HG02678 (cell line): ENCODE data around the gene UBA7.

ENCODE experiments used
- ATAC-seq: cut with Tn5 transposase; IDR thresholded peaks from one replicate; pipeline ENCODE4 v1.9.1; 2021; ENCODE audit warnings: mild to moderate bottlenecking, moderate library complexity; ENCODE audit not compliant: unreplicated experiment

The UBA7 gene

DNA sequence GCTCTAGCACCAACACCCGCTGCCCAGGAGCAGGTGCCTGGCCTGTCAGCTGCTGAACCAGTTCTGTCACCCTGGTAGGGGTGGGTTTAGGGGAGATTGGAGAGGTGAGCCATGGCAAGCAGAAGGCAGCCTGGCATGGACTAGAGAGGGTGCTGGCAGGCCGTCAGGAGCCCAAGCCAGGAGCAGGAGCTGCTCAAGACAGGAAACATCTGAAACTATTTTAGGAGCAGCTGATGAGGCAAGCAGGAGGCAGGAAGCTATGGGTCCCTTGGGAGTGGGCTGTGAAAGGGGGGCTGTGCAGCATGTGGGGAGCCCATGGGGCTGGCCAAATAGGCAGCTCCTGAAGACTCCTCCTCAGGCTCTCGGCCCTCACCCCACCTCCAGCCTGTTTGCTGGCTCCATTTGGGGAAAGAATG lies 8.4 kb downstream of the UBA7 start:
- ATAC-seq = no peak

DNA sequence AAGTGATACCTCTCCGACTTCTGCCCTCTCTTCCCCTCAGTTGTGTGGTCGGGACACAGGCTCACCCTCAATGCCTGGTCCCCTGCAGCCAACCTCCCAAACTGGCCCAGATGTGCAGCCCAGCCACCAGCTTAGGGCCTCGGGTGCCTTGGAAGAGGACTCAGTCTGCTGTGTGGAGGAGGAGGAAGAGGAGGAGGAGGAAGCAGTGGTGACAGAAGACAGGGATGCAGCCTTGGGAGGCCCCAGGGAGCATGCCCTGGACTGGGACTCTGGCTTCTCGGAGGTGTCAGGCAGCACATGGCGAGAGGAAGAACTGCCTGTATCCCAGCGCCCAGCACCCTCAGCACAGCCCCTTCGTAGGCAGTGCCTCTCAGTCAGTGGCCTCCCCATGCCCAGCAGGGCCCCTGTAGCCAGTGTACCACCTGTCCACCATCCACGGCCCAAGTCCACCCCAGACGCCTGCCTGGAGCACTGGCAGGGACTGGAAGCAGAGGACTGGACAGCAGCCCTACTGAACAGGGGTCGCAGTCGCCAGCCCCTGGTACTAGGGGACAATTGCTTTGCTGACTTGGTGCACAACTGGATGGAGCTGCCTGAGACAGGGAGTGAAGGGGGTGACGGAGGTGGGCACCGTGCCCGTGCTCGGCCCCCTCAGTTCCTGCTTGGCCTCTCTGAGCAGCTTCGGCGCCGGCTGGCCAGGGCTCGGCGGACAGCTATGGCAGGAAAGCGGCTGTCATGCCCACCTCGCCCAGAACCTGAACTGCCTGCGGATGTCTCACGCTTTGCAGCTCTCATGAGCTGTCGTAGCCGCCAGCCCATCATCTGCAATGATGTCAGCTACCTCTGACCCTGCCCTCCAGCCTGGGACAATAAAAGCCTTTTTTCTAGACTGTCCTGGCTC lies 9.4 kb downstream of the UBA7 start:
- ATAC-seq = no peak

DNA sequence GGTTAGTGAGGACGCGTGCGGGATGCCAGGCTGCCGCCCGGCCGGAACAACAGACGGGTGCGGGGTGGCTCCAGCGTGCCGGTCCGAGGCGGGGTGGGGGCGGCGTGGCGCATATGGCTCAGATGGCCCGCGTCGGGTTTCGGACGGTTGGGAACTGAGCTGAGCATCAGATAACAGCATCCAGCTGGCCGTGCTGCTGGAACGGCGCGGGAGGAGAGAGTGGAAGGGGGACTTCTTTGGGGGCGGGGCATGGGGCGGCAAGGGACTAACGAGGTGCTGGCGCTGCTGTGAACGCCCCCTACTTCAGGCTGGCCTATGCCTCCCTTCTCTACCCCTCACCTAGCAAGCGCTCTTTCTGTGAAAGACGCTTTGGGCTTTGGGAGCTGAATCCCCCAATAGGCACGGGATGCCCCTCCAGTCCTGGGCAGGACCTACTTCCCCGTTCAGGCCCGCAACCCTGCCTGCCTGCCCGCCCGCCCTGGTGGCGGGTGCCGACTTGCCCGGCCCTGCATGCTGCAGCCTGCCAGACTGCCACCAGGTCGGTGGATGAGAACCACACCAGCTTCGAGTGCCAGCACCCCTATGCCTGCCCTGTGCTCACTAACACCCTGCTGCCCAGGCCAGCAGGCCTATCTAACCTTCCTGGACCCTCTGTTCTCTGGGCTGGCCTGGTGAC lies 10.2 kb downstream of the UBA7 start:
- peak; percentile 2 for ATAC-seq

DNA sequence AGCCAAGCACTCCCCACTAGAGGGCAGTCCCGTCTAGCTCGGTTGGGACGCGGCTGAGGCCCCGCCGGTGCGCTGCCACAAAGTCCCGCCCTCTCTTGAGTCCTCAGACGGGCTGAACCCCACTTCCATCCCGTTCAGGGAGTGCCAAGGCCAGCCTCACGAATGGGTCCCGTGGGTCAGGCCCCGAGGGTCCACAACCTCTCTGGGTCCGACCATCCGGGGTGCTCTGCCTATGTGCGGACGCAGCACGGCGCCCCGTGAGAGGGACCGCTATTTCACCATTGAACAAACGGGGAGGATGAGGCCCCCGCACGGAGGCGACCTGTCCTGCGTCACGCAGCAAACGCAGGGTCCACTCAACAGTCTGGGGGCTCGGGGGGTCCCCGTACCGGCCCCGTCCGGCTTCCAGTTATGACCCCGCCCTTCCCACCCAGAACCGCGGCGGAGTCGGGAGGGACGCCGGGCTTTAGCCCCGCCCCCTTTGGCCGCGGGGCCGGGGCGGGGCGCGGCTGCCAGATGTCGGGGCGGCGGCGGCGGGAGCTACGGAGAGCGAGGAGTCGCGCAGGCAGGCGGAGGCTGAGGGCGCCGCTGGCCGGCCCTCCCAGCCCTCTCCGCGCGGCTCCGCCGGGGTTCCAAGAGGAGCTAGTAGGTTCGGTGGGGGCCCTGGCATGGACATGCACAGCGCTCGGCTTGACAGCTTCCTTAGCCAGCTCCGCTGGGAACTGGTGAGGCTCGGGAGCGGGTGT lies 10.9 kb downstream of the UBA7 start, which contains the start of gene INKA1:
Gene INKA1, plus strand, starts transcription at position 543 of the 746 bp plus-strand sequence. Its CDS starts 132 bp downstream, at position 675.
- peak; percentile 67 for ATAC-seq

DNA sequence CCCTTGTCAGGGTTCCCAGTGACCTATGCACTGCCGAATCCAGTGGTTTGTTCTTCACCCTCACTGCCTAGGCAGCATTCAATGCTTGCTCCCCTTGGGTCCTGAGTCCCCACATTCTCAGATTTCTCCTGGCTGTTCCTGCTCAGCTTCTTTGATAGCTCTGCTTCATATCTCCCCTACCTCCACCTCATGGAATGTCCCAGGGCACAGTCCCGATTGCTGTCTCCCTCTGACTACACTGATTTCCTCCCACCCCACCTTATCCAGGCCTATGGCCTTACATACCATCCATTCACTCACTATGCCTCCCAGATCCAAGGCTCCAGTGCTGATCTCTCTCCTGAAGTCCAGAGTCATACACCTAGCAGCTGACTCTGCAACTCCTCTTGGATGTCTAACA lies 12.6 kb downstream of the UBA7 start:
- ATAC-seq = no peak

DNA sequence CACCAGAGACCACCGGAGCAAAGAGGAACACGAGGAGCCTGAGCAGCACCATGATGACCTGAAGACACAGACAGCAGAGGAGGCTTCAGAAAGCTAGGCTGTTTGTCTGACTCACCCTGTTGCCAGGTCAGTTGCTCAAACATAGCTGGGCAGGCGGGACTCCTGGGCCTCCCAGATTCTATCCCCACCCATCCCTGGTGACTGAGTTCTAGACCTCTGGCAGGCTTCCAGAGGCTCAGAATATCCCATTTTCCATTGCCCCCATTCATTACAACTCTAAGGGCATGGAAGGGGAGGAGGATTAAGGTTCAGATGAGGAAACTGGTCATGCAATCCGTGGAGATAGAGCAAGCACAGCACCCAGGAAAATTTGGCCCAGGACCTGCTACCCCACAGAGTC lies 14.0 kb downstream of the UBA7 start, which contains the start of gene CDHR4:
Gene CDHR4, minus strand, starts transcription at position 113 of the 400 bp plus-strand sequence. Its CDS starts 61 bp downstream, at position 52.
- ATAC-seq = no peak

DNA sequence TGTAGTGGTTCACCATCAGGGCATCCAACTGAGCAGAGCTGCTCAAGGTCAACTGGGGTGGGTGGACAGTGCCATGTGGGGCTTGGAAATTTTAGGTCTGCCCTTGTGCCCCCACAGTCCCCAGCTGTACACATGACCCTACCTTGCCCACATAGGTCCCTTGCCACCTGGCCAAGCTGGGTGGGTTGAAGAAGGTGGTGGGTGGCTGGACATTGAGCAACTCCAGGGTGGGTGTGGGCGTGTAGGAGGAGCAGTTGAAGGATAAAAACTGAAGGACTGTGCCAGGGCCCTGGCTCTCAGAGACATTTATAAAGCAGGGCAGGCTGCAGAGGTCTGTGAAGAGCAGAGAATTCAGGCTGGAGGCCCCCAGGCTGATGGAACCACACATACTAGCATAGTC lies 14.6 kb downstream of the UBA7 start:
- no peak for ATAC-seq

DNA sequence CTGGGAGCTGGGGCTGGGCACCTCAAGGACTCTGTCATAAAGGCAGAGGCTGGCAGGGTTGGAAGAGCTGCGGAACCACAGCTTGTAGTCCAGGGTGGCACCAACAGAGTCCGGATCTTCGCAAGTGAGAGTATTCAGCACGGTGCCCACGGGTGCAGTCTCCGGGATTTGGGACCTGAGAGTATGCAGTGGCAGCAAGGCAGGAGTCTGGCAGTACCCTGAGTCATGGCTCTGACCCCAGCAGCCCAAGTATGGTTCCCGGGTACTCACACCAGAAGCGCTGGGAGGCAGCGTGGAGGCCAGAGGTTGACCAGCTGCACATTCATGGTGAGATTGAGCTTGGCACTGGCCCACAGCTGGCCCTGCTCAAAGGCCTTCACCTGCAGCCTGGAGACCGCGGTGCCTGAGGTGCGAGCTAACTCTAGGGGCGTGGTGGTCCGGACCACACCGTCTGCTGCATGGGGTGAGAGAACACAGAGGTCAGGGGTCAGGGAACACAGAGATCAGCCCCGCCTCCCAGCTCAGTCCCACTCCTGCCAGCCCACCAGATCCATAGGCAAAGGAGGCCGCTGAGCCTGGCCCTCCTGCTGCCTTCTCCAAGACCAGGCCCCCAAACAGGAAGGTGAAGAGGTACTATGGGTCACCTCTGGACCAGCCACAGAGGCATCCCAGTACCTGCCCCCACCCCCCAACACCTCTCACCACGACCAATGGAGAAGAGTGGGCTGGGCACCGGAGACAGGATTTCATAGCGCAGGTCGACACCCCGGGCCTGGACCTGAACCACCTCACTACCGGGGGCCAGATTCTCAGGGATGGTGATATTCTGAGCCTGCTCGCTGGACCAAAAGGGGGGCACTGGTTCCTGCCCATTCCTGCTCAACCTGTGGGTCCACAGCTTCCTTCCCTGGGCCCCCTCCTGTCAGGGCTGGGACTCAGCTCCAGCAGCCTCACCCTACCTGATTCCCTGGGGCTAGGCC lies 18.5 kb downstream of the UBA7 start:
- ATAC-seq = no peak

DNA sequence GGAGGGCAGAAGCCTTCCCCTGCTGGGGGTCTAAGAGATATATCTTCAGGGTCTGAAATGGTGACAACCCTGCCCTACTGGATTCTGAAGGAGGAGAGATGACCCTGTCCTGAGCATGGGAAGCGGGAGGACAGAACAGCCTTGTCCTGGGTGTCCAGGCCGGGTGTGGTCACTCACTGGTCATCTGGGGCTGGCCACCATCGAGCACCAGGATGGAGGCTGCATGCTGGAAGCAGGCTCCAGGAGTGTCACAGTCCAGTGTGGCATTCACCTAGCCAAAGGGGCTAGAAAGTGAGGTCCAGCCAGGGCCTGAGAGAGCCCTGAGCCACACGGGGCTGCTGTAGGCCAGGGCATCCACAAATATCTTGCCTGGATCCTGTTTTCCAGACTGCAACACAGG lies 19.3 kb downstream of the UBA7 start:
- no peak for ATAC-seq

DNA sequence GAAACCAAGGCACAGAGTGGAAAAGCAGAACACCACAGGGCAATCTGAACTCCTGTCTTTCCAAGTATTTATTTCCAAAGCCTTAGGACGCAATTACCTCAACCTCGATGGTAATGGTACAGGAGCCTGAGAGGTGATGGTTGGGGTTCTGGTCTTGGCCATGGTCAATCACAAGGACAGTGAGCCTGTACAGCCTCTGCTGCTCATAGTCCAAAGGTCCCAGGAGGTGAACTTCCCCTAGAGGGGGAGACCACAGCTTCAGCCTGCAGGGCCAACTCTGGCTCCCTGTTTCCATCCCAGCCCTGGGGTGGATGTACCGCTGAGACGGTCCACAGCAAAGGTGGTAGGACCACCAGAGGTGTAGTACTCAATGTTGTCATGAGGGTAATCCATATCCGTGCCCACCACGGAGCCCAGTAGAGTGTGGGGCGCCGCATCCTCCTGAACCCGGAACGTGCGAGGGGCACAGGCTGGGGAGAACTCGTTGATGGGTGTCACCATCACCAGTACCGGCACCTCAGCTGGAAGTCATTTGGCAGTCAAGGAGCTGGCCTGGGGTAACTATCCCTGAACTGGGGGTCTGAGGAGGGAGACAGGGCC lies 20.2 kb downstream of the UBA7 start:
- no peak for ATAC-seq

DNA sequence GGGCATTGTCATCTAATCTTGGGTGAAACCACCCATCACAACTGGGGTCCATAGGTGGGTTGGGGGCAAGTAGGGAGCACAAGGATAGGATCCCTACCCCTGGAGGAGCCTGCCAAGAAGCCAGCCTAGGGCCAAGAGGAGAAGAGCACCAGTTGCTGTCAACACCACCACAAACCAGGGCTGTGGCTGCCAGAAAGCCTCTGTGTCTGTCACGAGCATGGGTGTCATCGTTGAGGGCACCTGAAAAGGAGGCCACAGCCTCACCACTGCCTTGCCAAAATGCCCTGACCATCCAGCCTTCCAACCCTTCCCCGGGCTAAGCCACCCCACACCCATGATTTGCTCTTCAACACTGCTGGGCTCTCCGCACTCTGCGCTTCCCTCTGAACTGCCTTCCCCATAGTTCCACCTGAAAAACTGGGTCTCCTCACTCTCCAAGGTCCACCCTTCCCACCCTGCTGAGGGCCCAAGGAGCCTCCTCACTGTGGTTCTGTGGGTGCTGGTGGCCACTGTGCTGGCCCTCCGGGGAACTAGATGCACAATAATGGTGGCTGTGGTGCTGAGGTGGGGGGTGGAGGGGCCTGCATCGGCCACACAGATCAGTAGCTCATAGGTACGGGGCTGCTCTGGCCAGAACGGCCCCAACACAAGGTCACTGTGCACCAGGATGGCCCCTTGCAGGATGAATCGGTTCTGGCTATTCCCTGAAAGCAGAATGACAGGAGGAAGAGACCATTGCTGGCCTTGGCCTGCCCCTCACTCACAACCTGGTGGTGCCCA lies 21.2 kb downstream of the UBA7 start:
- no peak for ATAC-seq

DNA sequence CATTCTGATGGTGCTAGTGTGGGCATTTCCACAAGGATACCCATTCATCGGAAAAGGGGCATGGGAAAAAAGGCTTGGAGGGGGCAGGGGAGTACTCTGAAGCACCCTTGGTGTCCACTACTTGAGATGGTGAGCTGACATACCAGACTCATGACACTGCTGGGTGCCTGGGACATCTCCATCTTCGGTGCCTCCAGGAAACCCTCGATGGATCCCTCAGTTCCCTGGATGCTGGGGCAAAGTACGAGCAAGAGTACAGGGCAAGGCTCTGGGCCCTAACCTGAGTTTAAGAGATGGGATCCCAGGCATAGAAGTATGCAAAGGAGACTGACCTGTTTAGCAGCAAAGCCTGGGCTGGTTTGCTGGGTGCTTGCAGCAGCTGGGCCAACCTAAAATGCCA lies 22.2 kb downstream of the UBA7 start:
- no peak for ATAC-seq

DNA sequence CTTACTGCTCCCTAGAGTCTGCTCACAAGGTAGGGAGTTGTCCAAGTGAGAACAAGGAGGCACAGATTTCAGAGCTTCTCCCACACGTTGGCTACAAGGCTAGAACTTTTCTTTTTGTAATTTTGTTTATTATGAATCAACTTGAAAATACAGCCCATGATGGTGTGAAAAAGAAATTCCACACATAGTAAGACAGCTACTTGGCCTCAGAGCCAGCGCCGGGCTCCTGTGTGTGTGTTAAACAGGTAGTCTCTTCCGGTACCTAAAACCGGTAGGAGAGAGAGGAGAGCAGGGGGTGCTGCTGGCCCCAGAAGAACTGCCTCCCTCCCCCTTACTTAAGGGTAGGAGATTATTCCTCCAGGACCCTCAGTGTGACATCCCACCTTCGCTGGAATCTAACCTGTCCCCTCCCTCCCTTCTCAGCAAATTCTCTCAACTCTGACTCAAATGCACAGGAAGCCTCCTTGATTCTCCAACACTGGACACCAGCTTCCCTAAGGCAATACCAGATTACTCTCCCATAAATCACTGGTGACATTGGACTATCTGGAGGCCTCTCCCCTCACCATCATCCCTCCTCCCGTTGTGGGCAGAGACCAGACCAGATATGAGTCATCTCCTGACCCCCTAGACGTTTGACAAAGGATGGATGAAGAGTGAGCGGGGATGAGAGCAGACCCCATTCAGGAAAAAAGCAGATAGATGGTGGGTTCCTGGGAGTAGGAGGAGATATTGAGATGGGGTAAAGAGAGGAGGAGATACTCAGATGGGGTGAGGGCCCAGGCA lies 22.9 kb downstream of the UBA7 start:
- ATAC-seq = no peak

DNA sequence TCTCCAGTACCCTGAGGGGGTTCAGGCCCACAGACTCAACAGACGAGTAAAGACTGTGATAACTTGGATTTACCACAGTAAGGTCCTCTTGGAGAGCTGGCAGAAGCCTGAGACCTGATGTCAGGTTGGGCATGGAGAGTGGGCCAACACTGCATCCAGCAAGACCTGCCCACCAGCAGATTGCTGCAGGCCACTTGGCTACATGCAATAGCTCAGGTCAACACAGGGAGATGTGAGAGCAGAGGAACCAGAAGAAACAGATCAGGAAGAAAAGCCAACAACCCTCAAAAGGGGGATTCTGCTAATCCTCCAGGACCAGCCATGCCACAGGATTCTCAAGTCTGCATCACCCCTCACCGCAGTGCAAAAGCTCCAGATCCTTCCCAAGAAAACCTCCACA lies 25.7 kb downstream of the UBA7 start:
- no peak for ATAC-seq

DNA sequence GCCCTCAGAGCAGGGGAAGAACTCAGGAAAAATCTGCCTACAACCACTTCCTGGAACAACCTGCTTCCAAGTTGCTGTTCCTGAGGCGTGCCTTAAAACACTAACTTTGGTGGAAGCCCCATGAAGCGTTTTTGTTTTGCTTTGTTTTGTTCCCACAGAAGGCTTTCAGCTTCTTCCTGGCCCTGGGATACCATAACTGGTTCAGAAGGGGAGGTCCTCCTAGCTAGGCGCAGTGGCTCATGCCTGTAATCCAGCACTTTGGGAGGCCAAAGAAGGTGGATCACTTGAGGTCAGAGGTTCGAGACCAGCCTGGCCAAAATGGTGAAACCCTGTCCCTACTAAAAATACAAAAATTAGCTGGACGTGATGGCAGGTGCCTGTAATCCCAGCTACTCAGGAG lies 26.2 kb downstream of the UBA7 start:
- no peak for ATAC-seq

DNA sequence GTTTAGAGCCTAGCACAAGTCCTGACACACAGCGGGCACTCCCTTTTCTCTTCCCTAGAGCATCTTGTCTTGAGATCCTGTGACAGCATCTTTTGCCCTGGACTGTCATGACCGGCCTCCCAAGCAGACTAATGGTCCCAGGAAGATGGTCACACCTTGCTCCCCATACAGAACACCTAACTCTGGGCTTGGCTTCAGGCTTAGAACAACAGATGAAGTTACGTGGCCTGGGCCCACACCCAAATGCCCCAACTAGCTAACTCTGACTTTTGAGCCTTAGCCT lies 26.6 kb downstream of the UBA7 start:
- ATAC-seq = no peak

DNA sequence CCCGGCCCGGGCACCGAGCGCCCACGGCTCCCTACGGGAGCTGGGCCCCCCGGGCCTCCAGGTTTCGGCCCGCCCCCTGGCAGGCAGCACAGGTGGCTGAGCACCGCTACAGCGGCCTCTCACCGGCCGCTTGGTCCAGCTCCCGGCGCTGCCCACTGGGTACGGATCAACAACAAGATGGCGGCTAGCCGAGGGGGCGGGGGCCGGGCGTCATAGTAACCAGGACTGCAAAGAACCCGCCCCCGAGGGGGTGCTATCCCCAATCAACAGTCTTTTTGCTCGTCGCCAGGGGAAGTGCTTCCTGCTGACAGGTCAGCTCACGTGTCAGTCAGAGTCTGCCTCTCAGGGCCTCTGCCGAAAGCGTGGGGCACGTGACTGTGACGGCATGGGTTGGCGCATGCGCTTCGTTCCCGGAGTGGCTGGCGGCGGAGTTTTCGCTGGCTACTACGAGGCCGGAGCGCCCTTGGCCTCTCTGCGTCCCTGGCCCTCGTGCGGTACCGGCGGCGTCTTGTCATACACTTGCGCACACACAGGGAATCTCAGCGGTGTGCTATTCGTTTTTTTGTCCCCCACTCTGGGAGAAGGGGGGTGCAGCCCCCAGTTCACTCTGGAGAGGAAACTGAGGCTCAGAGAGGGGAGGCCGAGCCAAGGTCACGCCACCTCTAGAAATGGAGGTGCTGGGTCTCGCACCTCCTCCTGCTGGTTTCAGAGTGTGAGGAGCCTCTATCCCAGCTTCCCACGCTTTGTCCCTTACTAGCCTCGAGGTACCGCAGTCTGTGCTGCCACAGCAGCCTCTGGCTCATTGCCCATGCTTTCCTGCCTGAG lies 27.2 kb downstream of the UBA7 start, which contains the start of gene IP6K1:
Gene IP6K1, minus strand, starts transcription at position 186 of the 825 bp plus-strand sequence. CDS start 38,502 bp downstream, outside the sequence.
- ATAC-seq = peak; percentile 98
